Glomerular visceral epithelial cell (primary cell): ENCODE results near the gene CHN1.

ENCODE experiments used
- DNase-seq: peaks from one replicate; pipeline ENCODE4 v3.0.0-alpha.2; 2016; ENCODE audit errors: extremely low spot score

The CHN1 gene

DNA sequence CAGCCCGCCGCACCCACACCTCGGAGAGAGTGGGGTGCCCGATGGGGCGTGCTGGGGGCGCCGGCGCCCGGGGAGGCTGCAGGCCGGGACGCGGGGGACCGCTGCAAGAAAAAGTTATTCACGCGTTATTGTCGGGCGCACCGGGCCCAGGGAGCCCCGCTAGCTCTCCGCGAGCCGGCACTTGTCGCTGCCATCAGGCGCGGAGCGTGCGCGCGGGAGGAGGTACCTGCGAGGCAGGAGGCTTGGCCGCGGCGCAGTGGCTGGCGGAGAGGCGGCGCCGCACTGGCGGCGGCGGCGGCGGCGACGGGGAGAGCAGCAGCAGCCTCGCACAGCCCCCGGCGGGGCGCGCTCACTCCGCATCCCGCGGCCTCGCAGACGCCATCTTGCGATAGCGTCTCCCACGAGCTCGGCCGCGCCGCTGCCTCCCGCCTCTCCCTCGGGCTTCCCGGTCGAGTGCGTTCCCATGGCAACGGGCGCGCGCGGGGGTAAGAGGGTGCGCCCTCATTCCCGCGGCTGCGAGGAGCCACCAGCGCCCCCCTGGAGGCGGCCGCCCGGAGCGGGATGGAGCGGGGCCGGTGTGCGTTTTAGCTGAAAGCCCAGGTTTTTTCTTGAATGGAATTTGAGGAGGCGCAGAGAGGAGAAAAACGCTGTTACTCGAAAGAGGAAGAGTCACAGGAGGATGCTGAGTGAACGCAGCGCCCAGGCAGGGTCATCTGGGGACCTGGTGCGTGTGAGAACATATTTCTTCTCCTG is at the start of gene CHN1:
TSS of gene CHN1 (minus strand) at position 402 of the 753 bp plus-strand sequence. CDS start 469 bp downstream, outside the sequence.
- peak; percentile 89 for DNase-seq

- DNase-seq, result no peak
Measured at GRCh38 chr2:175054340-175054739, 49.2 kb upstream of the CHN1 start.

- DNase-seq, result peak; percentile 22
Measured at GRCh38 chr2:175049661-175050060, 44.5 kb upstream of the CHN1 start.

DNA sequence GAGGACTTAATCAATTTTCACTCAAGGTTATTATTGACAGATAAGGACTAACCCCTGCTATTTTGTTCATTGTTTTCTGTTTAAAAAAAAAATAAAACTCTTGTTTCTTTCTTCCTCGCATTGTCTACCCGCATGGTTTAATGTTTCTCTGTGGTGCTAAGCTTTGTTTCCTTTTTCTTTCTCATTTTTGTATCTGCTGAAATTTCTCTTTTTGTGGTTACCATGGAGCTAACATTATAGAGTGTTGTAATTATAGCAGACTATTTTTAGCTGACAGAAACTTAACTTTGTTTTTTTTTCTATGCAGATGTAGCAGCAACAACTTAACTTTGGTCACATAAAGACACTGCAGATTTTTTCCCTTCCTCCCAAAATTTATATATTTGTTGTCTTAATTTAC is 43.1 kb upstream of the CHN1 start:
- DNase-seq, result no peak

DNA sequence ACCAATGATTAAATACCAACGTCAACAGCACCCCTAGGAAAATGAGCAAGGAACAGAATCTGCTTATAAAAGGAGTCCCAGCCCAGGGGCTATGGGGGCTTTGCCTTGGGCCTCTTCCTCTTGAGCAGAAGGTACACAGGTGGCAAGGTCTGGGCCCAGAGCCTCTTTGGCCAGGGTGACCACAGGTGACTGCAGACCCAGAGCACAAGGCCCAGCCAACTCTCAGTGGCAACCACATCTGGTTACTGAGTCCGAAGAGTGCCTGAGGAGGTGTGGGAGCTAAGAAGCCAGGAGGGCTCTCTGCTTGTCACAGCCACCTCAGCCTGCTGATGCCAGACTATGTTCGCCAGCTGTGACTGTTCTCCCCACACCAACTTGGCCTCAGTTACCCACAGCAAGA is 34.3 kb upstream of the CHN1 start:
- no peak for DNase-seq

- DNase-seq, result no peak
Measured at GRCh38 chr2:175039031-175039430, 33.9 kb upstream of the CHN1 start.

DNA sequence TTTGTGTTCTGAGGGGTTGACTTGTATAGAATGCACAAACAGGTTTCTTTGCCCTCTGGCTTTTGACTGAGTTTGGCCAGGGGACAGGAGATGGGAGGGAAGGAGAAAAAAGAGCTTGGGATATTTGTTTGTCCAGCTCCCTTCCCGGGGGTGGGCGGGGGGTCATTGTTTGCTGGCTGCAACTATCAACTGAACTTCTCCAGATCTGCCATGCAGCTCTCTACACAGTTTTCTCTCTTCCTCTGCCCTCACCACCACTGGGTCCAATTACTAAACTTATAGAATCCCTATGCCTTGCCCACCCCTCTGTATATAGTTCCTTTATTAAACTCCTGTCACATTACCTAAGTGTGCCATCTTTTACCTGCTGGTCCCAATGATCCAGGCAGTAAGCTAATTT is 32.8 kb upstream of the CHN1 start:
- DNase-seq, result no peak

DNA sequence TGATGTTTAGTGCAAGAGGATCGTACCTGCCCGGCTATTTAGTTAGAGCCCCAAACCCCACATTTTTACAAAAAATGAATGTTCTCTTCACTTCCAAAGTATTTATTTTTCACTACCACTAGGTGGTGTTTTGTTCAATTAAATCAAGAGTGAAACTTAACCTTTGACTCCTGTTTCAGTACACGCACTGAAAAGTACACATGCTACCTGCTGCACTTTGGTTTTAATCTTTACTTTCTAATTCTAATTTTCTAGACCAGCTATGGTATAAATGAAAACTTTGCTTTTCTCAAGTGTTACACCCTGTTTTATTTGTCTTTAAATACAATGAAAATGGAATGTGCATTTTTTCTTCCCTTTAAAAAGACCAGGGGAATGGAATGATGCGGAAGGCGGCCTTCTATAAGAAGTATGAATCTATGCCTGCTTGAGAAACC is 31.4 kb upstream of the CHN1 start:
- DNase-seq, result peak; percentile 23

DNA sequence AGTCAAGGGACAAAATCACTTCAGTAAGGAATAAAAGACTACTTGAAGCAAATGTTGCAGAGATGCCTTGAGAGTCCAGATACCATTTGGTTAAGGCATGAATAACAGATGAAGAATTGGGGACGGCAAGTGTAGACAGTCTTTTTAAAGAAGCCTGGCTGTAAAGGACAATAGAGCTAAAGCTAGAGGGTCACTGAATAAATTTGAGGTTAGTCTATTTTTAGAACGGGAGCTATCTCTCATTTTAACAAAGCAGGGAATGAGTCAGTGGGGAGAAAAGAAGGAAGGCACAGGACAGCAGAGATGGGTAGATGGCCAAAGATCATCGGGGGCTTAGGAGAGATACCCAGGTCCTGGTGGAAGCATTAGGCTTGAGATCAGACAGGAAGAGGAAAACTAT is 30.6 kb upstream of the CHN1 start:
- no peak for DNase-seq

DNA sequence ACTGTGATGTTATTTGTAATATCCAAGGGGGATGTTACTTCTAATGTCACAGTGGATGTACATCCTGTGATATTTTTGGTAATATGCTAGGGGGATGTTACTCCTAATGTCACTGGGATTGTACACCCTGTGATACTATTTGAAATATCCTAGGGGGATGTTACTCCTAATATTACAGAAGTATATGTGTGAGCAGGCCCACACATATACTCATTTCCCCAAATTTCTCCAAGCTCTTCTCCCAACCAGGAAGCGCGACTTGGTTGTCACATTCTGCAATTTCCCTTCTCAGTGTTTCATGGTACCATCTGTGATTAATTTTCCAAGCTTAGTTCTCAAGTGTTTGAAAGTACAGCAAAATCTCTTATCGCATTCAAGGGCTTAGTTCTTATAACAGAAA is 29.5 kb upstream of the CHN1 start:
- DNase-seq, result no peak

GRCh38 chr2:175030380-175031271 is 25.4 kb upstream of the CHN1 start:
- DNase-seq, result peak; percentile 56

DNA sequence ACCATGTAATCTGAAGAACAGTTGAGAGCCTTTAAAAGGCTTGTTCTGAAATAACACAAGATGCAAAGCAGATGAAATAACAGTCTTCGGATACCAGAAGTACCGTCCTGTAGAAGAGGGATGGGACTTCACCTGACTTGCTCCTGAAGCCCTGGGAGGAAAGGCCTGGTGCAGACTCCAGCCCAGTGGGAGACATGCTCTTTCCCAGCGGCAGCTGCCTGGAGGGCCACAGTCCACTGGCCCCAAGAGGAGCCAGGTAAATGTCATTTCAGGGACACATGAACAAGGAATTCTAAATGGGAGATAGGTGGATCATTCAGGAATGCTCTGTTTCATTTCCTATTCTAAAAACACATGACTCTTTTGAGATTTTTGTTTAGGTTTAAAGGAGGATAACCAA is 22.6 kb upstream of the CHN1 start:
- DNase-seq, result no peak

DNA sequence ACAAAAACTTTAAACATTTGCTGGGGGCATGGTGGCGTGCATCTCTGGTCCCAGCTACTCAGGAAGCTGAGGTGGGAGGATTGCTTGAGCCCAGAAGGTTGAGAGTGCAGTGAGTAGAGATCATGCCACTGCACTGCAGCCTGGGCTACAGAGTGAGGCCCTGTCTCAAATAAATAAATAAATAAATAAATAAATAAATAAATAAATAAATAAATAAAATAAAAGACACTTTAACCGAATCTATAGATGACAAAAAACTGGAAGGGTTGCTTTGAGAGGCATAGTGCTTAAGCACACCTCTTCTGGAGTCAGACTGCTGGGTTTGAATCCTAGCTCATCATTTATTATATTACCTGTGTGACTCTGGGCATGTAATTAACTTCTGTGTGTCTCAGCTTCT is 21.2 kb upstream of the CHN1 start:
- no peak for DNase-seq

DNA sequence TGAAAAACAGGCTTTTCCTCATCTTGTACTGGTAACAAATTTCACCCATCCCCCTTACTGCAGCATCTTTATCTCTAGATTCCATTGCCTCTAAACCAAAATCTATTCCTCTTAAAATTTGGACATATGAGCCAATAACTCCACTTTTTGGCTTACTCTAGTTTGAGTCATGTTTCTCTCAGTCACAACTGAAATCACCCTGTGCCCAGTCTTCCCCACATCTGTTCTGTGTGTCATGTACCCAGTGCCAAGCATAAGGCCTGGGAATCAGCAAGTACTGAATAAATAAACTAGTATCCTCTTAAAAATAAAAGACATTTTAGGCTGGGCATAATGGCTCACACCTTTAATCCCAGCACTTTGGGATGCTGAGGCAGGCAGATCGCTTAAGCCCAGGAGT is 20.8 kb upstream of the CHN1 start:
- DNase-seq, result no peak

DNA sequence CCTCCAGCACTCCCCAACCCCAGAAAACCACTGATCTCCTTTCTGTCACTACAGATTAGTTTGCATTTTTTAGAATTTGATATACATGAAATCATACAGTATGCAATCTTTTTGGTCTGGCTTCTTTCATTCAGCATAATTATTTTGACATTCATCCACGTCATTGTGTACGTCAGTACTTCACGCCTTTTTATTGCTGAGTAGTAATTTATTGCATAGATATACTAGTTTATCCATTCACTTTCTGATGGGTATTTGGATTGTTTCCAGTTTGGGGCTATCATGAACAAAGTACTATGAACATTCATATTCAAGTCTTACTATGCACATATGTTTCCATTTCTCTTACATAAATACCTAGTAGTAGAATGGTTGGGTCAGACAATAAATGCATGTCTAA is 20.1 kb upstream of the CHN1 start:
- DNase-seq, result no peak

GRCh38 chr2:175022923-175023322 is 17.7 kb upstream of the CHN1 start:
- no peak for DNase-seq

DNA sequence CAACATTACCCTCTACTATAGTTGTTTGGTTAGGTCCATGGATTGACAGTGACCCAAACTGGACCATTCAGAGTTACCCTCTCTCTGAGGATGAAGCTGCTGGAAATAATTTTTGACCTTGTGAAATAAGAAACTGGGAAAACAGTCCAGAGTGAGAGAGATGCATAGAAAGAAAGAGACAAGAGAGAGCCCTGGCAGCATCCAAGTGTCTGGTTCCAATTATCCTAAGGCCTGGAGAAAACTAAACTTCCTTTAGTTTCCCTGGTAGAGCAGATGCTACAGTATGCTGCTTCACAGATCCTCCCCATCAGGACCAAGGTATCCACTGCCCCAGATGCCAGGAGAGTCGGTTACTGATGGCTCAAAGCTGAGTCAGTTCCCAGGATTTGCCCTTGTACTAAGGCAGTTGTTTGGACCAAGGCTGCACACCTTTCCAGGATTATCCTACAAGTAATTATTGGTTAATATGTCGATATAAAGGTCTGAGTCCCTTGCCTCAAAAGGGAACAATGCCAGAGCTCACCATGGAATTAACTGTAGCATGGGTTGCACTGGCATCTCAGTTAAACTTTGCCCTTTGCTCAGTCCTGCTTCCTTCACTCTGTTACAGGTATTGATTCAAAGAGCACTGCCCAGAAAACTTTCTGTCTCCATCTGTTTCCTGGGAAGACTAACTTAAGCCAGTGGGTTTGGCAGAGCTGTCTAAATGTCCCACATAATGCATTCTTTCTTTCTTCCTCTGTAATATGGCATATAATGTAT is 14.6 kb upstream of the CHN1 start:
- DNase-seq, result no peak

DNA sequence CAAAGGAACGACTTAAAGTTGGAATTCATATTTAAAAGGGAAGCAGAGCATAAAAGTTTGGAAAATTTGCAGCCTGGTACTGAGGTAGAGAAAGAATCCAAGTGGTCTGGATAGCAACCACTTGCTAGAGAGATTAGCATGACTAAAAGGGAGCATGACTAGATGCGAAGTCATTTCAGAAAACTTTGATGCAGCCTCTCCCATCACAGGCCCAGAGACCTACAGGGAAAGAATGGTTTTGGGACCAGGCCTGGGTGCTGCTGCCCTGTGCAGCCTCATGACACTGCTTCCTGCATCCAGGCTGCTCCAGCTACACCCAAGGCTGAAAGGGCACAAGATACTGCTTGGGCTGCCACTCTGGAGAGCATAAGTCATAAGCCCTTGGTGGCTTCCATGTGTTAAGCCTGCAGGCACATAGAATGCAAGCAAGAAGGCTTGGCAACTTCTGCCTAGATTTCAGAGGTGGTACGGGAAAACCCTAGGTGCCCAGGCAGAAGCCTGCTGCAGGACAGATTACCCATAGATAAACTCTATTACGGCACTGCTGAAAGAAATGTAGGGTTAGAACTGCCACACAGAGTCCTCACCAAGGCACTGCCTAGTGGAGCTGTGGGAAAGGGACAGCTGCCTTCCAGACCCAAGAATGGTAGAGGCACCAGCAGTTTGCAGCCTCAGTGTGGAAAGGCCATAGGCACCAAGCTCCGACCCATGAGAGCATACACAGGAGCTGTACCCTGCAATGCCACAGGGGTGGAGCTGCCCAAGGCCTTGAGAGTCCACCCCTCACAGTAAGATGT is 12.6 kb upstream of the CHN1 start:
- no peak for DNase-seq

- no peak for DNase-seq
Measured at GRCh38 chr2:175015340-175015739, 10.2 kb upstream of the CHN1 start.

DNA sequence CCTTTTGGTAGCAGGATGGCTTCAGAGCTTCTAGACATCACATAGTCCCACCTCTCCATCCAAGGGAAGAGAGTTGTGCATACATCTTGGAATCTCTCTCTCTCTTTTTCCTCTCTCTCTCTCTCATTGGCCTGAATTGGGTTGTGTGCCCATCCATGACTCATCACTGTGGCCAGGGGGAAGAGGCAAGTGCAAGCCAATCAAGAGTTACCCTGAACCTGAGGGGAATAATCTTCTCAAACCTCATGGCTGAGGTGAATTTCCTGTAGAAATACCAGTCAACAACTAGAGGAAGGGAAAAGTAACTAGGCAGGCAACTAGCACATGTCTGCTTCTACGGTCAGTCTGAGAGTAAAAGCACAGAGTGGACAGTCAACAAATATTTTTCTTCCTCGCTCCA is 7.3 kb upstream of the CHN1 start:
- peak; percentile 22 for DNase-seq

GRCh38 chr2:175011505-175011904 is 6.3 kb upstream of the CHN1 start:
- no peak for DNase-seq
